GM10847 (cell line): ENCODE measurements around the gene COL18A1.

Source experiments
- POLR2A ChIP-seq: IDR thresholded peaks from 2 replicates; pipeline ENCODE4 v1.6.1; 2011; ENCODE audit not compliant: insufficient read length; ENCODE audit errors: extremely low read depth

Gene COL18A1

DNA sequence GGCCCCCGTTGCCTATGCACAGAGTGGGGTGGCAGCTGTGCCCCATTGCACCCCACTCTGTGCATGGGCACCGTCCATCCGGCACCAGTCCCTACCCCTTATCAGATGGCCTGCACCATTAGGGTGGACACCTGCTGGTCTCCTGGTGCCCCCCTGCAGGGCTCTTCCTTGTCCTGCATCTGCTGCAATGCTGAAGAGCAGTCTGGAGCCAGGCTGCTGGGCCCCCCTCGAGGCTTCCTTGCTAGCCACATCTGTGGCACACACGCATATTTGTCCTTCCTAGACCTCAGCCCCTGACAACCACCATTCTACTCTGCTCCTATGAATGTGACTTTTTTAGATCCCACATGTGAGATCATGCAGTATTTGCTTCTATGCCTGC is 56.4 kb downstream of the COL18A1 start:
- TF ChIP-seq POLR2A = no peak

DNA sequence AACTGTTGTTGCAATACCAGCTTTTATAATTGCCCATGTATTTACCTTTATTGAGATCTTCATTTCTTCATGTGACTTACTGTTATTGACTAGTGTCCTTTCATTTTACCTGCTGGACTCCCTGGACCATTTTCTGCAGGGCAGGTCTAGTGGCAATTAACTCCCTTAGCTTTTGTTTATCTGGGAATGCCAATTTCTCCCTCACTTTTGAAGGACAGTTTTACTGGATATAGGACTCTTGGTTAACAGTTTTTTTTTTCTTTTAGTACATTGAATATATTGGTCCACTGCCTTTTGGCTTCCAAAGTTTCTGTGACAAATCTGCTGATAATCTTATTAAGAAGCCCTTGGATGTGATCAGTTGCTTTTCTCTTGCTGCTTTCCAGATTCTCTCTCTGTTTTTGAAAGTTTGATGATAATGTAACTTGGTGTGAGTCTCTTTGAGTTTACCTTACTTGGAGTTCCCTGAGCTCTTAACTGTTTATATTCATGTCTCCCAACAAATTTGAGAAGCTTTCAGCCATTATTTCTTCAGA is 56.9 kb downstream of the COL18A1 start:
- TF ChIP-seq POLR2A = no peak

DNA sequence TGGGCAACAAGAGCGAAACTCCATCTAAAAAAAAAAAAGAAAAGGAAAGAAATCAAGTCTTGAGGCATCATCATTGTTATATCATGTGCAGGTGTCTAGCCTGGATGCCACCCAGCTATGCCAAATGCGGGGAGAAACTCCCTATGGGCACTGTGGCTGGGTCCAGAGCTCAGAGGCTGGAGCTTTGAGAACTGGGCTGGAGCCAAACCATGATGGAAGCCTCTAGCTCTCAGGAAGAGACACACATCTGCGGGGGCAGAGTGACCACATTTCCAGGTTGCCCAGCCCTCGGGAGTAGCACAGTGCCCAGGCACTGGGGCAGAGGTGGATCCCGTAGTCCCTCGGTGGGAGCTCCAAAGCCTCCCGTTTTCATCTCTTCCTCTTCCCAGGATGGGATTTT is 58.9 kb downstream of the COL18A1 start:
- no peak for TF ChIP-seq POLR2A

DNA sequence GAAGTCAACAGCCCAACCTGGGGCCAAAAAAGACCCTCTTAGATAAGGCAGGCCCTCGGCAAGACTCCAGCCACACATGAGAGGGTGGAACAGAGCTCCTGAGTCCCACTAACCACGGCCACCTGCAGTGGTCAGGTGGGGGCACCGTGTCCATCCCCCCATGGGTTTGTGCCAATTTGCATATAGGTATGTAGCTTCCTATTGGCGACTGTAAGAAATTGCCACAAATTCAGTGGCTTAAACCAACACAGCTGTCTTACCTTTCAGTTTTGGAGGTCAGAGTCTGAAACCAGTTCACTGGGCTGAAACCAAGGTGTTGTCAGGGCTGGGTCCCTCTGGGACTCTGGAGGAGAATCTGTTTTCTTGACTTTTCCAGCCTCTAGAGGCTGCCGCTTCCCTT is 59.3 kb downstream of the COL18A1 start:
- no peak for TF ChIP-seq POLR2A

DNA sequence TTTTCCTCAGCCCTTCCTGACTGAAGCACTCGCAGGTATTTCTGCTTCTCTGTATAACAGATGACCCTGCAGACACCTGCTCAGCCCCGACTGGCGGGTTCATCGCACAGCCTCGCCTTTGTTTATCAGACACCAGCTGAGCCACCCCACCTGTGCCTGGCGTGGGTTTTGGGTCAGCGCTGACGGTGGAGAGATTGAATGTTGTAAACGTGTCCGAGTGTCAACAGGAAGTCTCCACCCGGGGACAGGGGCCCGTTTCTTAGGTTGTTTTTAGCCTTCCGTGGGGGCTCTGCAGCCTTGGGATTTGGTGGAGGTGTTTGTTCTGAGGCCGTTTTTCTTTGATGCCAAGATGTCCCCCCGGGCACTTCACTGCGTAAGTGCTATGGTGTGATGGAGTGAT is 60.1 kb downstream of the COL18A1 start:
- no peak for TF ChIP-seq POLR2A

DNA sequence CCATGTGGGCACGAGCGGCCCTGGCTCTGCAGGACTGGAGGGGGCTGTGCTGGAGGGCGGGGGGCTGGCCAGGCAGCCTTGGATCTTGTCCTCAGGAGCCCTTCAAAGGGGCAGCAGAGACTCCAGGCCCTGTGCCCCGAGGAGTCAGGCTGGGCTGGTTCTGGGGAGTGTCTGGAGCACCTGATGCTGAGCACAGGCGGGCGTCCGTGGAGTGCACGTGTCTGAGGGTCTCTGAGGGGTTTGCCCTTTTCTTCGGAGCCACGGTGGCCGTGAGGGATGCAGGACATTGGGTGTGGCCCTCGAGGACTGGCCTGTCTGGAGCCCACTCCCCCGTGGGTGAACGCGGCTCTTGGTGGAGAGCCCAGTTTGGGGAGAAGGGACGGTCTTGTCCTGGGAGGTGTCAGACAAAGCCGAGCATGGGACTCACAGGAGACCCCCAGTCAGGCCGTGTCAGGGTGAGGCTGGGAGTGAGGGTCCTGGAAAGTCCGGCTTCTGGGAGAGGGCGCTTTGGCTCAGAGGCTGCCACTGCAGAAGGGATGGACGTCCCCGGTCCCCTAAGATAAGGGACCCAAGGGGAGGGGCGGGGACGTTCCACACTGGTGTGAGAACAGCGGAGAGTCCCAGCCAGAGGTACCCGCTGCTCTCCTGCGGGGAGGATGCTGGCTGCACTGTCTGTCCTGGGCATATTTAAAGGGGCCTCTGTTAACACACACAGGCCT is 60.8 kb downstream of the COL18A1 start:
- no peak for TF ChIP-seq POLR2A

DNA sequence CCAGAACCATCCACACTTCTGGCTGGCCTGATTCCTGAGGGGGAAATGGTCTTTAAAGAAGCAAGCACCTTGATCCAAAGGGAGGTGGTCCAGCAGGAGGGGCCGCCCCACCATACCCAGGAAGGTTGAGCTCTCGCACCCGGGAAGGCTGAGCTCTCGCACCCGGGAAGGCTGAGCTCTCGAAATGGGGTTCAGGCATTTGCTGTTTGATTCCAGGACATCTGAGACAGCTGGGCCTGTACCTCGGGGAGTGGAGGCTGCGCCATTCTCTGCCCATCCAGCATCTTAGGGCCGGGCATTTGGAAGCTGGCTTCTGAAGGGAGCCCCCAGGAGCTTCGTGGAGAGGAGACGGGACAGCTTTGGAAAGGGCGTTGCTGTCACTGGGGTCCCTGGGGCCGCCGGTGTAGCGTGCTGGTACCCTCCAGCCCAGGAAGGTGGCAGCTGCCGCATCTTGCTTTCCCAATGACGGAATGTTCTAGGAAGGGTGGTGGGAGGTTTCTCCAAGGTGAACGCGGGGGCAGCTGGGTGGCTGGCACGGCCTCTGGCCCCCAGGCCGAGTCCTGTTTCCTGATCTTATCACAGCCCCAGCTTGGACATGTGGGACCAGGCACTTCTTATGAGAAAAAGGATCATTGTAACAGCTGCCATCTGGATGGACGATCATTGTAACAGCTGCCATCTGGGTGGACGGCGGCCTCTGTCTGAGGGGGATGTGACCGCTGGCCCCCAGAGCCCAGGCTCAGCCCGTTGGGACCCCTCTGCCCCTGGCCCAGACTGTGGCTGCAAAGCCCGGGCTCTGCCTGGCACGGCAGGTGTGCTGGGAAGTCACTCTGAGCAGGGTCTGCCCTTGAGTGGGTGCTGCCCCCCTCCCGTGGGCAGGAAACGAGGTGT is 61.6 kb downstream of the COL18A1 start:
- no peak for TF ChIP-seq POLR2A

GRCh38 chr21:45467221-45467779 is 62.3 kb downstream of the COL18A1 start:
- TF ChIP-seq POLR2A = no peak

GRCh38 chr21:45468051-45468970 is 63.3 kb downstream of the COL18A1 start:
- TF ChIP-seq POLR2A = no peak

- no peak for TF ChIP-seq POLR2A
Observed at GRCh38 chr21:45468971-45469272, 64.0 kb downstream of the COL18A1 start.

GRCh38 chr21:45469273-45470086 is 64.5 kb downstream of the COL18A1 start:
- TF ChIP-seq POLR2A = no peak

DNA sequence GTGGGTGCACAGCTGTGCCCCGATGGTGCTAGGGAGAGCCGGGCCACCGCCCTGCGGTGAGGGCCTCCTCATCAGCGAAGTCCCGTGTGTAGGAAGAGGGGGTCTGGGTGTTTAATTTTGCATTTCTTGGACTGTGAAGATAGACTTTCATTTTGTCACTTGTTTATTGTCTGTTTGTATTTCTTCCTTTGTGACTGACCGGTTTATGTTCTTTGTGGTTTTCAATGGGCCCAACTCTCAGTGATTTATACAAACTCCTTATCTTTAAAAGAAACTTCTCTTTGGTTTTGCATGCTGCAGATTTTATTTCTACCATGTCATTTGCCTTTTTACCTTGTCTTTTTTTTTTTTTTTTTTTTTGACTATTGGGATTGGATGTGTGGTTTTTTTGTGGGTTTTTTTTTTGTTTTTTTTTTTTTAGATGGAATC is 65.1 kb downstream of the COL18A1 start:
- TF ChIP-seq POLR2A = no peak

DNA sequence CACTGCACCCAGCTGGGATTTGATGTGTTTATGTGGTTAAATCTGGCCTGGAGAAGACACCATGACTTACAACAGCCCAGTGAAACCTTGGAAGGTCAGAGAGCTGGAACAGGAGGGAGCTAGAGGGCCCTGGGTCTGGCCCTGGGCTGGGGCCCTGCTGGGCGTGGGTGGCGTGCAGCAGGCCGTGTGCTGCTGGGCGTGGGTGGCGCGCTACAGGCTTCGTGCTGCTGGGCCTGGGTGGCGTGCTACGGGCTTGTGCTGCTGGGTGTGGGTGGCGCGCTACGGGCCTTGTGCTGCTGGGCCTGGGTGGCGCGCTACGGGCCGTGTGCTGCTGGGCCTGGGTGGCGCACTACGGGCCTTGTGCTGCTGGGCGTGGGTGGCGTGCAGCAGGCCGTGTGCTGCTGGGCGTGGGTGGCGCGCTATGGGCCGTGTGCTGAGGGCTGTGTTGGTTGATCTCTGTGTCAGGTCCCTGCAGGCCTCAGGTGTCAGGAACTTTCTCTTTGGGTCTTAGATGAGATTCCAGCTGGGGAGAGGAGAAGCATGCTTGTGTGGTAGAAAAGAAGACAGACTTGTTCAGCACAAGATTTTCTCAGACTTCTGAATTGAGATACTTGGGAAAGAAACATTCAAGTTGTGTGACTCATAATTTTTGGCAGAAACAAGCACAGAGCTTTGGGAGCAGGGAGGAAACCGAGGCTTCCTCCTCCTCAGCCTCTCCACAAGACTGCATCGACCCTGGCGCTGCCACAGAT is 66.0 kb downstream of the COL18A1 start:
- no peak for TF ChIP-seq POLR2A

DNA sequence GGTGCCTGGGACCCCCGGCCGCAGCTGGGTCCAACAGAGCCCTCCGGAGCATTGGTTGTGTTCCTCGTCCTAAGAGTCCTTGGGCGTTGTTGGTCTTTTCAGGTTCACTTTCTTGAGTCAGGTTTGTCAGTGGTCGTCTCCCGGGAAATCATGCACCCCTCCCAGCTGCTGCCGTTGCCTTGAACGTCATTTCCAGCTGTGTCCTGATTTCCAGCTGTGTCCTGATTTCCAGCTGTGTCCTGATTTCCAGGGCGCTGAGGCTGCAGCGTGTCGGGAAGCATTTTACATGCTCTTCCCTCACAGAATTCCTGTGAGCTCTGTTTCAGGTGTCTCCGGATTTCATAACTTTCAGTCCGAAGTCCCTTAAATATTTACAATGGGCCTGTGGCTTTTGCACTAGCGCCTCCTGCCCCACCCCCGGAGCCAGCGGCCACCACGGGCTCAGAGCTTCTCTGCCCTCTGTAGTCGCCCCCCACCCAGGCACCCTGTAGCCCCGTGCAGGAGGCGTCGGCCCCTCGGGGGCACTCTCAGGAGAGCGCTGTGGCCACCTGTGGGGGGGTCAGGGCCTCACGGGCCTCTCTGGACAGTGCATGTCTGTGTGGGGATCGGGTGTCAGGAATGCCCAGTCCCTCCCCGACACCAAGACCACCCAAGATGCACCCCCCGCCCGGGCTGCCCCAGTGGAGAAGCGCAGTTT is 66.7 kb downstream of the COL18A1 start:
- no peak for TF ChIP-seq POLR2A
